ENCODE measurements around the gene ARV1.
"Not testable (repeated sequence)": the region's sequence is repeated elsewhere in the genome, so short reads cannot be mapped to it uniquely, and the experiment has no call there.

Gene ARV1

DNA sequence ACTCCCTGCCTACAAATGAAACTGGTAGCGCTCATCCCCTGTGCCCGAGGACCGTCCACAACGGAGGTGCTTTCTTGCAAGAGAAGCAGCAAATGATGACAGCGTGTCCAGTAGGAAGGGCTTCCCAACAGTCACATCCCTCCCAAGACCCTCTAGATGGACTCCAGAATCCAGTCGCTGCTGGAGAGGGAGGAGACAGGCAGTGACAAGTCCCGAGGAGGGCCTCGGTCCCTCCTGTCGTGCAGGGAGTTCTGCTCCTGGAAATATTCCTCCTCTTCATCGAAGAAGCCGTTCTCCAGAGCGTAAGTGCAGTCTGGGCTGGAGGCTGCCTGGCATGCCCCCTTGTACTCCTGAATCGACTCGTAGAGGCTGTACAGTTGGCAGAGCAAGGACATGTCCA lies 40.8 kb downstream of the ARV1 start:
- no peak for DNase-seq (ENCODE audit: low read depth in 2 of 2)

DNA sequence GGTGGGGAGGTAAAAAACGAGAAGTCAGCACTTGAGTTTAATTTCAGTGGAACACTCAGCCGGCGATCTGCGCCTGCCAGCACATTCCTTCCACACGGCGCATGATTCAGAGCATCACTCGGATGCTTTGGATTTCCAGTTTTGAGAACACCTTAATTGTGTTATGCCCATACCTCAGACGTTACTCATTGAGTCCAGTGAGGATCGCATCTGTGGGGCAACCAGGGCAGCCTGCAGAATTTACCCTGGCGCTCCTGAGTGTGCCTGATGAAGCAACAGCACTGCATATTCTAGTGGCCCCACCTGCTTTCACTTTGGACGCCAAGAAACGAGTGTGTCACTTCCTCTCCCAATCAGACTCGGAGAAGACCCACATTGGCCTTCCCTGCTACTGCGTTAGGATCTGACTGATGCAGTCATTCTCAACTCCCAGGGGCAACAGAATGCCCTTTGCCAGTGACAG lies 41.3 kb downstream of the ARV1 start:
- no peak for DNase-seq (ENCODE audit: low read depth in 2 of 2)

DNA sequence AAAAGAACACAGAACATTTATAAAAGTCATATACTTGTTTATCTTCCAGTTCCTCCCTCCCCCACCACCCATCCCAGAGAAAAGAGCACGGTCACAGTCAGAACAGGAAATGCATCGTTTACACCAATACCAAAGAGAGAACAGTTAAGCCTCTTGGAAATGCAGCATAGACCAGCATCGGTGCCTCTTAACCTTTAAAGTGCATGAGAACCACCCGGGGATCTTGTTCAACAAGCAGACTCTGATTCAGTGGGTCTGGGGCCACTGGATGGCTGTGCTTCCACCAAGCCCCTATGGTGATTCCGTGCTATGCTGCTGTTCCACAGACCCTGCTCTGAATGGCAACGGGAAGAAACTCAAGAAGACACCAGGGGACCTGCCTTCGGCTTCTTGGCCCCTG lies 41.9 kb downstream of the ARV1 start:
- no peak for DNase-seq (ENCODE audit: low read depth in 2 of 2)

DNA sequence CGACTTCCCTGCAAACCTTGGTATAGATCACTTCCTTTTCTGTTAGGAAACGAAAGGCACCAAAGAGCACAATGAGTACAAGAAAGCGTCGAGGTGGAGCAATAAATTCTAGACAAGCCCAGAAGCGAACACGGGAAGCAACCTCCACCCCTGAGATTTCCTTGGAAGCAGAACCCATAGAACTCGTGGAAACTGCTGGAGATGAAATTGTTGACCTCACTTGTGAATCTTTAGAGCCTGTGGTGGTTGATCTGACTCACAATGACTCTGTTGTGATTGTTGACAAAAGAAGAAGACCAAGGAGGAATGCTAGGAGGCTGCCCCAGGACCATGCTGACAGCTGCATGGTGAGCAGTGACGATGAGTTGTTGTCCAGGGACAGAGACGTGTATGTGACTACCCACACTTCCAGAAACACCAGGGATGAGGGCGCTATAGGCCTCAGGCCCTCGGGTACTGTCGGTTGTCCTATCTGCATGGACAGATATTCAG lies 42.7 kb downstream of the ARV1 start:
- no peak for DNase-seq (ENCODE audit: low read depth in 2 of 2)

DNA sequence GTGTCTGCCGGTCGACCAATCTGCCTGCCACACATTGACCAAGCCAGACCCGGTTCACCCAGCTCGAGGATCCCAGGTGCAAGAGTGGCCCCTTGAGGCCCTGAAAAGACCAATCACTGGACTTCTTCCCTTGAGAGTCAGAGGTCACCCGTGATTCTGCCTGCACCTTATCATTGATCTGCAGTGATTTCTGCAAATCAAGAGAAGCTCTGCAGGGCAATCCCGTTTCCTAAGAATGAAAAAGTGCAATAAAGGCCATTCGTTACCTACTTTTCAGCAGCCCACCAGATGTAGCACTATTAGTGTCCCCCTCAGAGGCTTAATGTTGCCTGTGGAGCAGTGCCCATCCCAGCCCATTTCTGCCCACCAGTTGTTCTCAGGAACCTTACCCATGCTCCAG lies 43.6 kb downstream of the ARV1 start:
- DNase-seq (ENCODE audit: low read depth in 2 of 2): not testable (repeated sequence)

DNA sequence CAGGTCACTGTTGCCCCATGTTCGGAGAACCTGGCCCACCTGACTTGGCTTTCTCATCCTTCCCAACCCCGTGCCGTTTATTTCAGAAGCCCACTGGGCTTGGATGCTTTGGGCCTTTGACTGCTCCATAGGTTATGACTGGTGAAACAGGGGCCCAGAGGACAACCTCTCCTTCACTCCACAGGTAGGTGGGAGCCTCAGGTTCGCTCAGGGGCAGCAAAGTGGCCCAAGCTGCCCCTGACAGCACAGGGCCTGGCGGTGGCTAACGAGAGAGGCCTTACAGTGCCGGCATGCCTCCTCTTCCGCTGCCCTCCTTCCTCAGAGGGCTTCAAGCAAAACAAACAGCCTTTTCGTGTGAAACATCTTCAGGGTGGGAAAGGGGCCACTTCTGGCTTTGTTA lies 44.3 kb downstream of the ARV1 start:
- no peak for DNase-seq (ENCODE audit: low read depth in 2 of 2)

DNA sequence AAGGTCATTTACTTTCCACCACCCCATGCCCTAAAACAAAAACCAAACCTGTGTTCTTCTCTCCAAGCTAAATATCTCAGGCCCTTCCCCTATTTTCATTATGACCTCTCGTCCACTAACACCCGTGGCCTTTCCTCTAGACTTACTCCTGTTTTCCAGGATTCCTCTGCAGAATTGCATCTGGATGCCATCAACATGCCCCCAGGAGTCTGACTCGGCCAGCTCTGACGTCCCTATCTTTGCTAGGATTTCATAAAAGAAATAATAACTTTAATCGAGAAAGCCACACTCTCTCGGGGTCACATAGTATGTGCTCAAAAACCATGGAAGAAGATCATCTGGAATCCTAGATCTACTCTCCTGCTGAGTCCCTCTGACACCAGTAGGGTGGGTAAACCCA lies 47.7 kb downstream of the ARV1 start:
- DNase-seq (ENCODE audit: low read depth in 2 of 2): no peak

DNA sequence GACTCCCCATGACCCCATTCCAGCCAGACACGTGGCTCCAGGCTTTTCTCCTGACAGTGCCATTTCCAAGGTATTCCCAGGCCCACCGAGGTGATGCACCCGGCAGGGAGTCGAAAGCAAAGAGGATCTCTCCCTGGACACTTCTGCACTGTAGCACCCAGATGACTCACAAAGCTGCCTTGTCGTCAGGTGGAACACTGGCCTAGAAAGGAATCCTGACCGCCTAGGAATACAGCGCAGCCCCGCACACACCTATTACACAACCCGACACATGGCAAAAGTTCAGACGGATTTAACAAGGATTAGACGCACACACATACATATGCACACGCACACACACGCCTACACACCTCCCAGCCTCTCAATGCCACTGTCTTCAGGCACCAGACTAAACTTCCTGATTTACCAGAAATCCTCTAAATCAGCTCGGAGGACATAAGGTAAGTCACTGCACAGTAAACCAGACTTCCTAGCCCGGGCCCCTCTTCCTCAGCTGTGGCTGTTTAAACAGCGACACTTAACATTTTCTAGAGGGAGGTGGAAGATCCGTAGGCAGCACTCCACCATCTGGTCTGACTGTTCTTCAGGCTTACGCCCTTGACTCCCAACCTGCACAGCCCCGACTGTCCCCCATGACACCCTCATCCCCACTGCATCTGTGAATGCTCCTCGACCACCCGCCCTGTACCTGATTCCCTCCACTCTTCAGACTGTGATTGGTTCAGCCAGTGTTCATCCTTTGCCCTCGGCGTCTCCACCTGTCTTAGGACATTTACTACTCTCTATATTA lies 48.4 kb downstream of the ARV1 start:
- DNase-seq (ENCODE audit: low read depth in 2 of 2): no peak

DNA sequence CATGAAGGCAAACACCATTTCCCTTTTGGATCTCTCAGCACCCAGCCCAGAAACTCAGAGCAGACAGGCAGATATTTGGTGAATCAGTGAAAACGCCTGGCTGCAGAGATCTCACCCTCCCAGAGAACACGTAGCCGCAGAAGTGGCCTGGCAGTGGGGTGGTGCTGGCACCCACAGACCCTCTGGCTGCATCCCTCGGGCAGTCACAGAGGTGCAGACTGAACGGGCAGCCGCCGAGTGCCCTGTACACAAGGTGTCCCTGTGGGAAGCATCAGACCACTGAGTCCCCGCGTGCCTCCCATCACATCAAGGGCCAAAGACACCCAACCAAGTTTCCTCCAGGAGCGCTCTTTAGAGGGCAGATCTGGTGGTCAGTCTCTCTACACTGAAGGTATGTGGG lies 49.1 kb downstream of the ARV1 start:
- DNase-seq (ENCODE audit: low read depth in 2 of 2): no peak

DNA sequence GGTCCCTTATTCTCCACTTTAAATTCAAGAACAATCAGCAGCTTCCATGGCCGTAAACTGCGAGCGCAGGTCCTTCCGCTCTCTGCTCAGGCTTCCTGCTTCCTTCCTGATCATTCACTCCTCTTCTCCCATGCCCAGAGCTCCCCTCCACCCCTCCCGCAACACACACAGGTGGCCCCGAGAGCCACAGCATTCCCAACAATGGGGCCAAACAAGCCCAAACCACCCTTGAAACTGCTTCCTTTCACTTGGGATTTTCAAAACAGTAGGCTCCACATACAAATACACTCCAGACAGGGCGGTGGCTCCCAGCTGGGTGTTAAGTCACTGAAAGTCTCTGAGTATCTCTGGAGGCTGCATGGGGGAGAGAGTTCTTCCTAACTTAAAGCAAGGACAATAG lies 49.8 kb downstream of the ARV1 start:
- DNase-seq (ENCODE audit: low read depth in 2 of 2): no peak

DNA sequence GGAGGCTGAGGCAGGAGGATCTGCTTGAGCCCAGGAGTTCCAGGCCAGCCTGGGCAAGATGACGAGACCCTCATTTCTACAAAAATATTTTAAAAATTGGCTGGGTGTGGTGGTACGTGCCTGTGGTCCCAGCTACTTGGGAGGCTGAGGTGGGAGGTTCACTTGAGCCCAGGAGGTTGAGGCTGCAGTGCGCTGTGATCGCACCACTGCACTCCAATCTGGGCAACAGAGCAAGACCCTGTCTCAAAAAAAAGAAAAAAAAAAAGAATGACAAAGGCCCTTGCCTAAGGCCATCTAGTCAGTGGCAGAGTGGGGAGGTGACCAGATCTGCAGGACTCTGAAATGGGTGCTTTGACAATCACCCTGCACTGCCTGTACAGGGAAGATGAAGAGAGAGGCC lies 50.4 kb downstream of the ARV1 start:
- DNase-seq (ENCODE audit: low read depth in 2 of 2): not testable (repeated sequence)

DNA sequence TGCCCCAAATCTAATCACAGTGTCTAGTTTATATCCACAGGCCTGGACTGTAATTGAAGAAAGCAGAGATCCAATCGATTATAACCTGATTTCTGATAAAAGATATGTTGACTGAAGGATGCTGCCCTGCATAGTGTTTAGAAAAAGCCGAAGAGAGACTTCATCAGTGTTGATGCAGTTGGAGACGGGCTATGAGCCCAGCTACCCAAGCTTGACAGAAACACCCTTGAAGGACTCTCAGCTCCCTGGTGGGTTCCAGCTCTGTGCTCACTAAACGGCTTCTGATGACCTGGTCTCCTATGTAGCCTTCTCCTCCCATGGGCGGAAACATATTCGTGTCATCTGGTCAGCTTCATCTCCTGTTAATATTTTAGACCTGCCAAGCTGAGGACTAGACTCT lies 50.9 kb downstream of the ARV1 start:
- no peak for DNase-seq (ENCODE audit: low read depth in 2 of 2)

DNA sequence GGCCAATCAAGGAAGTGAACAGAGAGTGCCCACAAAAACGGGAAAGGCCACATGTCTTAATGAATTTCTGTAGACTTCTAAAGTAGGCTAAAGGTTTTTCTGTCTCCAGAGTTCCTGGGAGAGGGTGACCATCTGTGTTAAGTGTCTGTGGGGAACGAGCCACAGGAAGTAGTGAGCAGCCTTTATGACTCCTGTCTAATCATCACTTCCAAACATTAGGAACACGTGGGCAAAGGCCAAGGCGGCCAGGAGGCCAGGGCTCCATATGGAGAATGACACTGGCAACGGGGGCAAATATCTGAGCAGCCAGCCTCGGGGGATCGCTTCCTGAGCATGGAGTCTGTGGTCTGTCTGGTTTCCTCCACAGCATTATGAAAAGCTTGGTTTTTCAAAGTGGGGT lies 54.1 kb downstream of the ARV1 start:
- DNase-seq (ENCODE audit: low read depth in 2 of 2): no peak

DNA sequence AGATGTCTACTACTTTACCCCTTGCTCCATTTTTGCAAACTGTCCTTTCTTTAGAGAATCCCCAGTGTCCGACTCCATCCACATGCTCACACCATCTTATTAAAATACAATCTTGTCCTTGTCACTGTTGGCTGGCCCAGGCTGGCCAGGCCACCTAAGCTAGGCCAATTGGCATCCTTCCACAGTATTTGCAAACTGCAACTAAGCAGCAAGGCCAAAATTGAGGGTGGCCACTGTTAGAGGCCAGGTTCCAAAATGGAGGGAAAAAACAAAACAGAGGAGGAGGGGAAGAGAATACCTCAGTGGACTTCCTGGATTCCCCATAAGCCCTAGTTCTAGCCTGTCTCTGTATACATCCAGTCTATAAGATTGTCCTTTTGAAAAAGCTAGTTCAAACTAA lies 56.9 kb downstream of the ARV1 start:
- no peak for DNase-seq (ENCODE audit: low read depth in 2 of 2)

DNA sequence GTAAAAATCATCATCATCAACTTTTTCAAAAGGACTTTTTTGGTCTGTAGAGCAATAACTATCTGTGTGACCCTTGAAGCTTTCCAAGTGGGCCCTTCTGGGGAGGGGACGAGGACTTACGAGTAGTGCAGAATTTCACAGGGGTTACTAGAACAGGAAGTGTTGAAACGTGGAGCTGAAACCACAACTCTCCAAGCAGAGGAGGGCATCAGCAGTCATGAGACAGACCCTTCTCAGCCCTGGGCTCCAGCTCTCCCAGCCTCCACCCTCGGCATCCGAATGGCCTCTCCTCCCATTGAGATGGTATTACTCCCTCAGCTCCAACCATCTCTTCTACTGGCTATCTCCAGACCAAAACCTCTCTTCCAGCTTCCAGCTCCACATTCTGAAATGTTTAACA lies 57.5 kb downstream of the ARV1 start:
- DNase-seq (ENCODE audit: low read depth in 2 of 2): no peak

DNA sequence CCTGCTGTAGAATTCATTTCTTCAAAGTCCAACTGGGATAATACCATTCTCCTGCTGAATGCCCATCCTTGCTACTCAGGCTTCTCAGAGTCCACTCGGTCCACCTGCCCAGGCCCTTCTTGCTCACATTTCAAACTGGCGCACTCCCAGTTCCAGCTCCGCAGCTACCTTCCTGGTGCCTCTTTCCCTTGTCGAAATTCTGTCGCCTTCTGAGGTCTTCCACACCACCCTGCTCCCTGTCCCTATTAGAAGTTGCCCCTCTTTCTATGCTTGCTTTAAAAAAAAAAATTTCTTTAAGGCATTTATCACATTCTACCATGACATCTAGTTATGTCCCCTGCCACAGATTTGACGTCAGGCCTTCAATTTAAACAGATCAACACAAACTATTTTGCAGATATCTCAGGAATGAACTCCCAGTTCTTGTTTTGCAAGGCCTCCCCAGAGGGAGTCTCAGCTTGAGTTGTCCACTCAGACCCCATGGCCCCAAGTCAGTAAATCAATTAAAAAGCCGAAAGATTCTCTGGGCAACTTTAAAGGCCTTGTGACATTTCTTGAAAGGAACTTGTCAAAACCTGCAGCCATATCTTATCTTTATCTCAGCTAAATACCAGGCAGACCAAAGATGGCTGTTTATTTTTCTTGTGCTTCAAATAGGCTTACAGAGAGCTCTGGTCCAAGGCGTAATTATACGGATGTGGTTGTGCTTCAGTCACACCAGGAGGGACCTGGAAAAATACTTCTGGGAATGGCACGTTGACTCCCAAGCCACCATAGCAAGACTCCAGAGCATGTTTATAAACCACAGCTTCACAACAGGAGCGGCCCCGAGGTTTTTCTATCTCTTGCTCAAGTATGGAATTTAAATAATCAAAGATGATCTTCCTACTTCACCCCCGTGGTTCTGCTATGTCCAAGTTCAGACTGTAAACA lies 59.0 kb downstream of the ARV1 start:
- DNase-seq (ENCODE audit: low read depth in 2 of 2): no peak

DNA sequence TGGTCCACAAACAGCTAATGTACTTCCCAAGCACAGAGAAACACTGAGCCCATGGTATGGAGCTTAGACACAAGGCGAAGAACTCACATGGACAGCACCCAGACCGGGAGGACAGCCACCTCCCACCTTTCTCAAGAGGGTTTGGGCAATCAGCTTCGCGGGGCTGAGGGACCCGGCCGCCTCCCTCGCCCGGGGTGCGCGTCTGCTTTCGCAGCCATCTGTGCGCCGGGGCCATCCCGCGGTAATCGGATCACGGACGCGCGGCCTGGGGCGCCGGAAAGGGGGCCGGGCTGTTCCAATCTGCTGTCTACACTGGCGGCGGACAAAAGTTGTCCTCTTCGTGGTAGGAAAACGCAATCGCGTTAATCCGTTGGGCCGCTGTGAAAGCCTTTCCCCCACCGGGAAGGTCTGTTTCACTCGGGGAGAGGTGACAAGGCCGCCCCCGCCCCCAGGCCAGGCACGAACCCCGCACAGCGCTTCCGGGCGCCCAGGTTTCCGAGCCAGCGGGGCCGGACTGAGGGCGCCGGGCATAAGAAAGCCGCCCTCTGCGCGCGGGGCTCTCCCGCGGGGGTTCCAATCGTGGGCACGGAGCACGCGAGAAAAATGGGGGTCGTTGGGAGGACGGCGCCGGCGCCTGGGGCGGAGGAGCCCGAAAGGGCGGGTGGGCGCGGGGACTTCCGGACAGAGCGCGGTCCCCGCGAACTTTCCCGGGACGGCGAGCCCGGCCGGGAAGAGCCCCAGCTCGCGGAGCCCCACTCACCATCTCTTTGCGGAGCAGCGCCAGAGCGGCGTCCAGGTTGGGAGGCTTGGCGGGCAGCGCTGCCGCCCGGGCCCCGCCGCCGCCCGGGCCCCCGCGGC lies 60.5 kb downstream of the ARV1 start:
- peak in 1 of 2 donors; percentile 13 for DNase-seq (ENCODE audit: low read depth in 2 of 2)

DNA sequence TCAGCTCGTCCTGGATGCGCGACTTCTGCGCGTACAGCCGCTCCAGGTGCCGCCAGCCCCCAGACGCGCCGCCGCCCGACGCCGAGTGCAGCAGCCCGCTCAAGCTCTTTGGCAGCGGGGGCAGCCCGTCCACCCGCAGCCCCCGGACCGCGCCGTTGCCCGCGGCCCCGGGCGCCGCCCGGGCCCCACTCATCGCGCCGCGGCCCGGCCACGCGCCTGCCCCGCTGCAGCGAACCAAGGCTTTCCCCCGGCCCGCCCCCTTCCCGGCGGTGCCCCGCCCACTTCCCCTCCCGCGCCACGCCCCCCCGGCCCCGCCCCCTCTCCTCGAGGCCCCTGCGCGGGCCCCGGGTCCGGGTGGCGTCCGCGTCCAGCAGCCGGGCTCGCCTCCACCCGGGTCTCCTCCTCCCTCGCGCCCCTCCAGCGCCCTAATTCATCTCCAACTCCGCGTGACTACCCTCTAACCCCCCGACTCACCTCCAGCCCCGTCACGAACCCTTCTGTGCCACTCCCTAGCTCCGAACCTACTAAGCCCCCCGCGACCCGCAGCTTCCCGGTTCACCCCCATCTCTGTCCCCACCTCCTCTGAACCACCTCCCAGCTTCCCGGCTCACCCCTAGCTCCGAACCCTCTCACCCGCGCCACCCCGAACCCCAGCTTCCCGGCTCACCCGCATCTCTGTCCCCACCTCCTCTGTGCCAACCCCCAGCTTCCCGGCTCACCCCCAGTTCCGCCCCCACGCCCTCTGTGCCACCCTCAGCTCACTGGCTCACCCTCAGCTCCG lies 61.3 kb downstream of the ARV1 start, which contains the start of gene FAM89A:
TSS of gene FAM89A (minus strand) at position 236 of the 781 bp plus-strand sequence. CDS start at position 193, 43 bp downstream.
- DNase-seq (ENCODE audit: low read depth in 2 of 2): peak; percentile 40 to 56

DNA sequence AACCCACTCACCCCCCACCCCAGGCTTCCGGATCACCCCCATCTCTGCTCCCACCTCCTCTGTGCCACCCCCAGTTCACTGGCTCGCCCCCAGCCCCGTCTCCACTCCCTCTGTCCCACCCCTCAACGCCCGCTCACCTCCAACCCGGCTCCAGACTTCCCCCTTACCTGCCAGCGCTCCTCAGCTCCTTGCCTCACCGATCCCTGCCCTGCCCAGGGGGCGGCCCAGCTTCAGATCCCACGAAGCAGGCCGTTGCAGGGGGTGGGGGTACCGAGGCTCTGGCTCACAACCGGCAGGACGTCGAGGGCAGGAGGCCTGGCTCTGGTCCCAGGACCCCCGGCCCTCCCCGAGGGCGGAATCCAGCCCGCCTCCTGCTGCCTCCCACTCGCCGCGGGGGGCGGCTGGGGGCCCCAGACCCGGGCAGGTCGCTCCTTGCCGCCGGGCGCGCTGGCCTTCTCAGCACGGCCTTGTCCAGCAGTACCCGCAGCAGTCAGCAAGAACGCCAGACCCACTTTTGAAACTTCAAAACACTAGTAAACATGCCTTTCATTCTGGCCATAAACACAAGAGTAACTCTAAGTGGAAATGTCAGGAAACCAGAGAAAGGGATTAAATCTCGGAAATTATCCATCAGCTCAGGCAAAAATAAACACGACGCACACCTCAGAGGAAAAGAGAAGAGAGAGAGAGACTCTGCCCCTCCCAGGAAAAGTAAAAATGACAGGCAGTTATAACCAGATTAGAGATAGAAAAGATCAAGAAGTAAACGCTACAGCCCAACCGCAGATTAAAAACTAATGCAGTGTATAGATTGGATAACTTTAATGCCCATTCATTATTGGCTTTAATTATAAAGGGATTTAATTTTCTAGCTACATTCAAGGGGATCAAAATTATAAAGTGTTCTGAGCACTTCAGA lies 62.2 kb downstream of the ARV1 start:
- no peak for DNase-seq (ENCODE audit: low read depth in 2 of 2)

Measured in stimulated activated CD8-positive, alpha-beta memory T cell treated with anti-CD3 and anti-CD28 coated beads, Interleukin-15, amount 100 ng/mL, for 4 hours (primary cell).